ENCODE measurements around the gene CSN1S1.
"Not testable (repeated sequence)": the region's sequence is repeated elsewhere in the genome, so short reads cannot be mapped to it uniquely, and the experiment has no call there.

CSN1S1 gene, protein sequence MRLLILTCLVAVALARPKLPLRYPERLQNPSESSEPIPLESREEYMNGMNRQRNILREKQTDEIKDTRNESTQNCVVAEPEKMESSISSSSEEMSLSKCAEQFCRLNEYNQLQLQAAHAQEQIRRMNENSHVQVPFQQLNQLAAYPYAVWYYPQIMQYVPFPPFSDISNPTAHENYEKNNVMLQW

GRCh38 chr4:69930768-69931167 is at the start of gene CSN1S1:
Gene CSN1S1, plus strand, starts transcription at chr4:69931068. Its CDS starts 1,488 bp downstream, at chr4:69932556.
- no peak for DNase-seq

DNA sequence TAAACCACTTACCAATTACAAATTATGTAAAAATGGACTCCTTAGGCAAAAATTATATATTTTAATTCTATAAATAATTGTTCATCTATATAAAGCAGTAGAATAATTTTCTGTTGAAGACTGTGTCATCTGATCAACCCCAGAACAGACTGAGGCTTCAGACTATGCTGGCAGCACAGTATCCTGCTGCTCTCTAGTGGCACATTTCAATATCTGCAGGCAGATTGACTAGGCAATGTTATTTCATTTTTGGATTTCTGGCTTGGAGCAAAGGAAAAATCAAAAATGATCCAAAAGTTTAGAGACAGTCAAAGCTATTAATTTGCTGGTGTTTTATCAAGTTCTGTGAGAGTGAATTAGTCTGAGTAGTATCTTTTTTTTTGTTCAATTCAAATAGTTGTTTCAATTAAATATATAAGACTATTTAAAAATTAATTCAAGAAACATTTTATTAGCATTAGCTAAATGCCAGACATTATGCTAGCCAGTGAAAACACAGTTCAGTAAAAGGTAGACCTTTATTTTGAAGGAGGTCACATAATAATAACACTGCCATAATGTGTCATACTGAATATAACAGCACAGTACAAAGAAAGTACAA is 49.6 kb upstream of the CSN1S1 start:
- DNase-seq = peak; percentile 1 to 5

DNA sequence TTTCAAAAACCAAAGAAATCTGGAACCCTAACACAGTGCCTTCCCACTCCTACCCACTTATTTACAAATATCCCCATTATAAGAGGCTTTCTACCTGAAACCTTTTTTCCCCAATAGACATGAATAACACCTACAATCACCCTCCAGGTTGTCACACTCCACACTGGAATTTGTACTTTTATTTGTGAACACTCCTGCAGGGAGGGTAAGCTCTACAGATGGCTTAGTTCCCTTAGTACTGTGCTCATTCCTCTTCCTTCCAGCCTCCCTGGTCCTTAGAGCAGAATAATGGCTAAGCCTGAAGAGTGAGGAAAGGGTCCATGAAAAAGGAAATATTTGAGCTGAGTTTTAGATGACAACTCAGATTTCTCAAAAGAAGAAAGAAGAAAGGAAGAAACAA is 48.7 kb upstream of the CSN1S1 start:
- no peak for DNase-seq

DNA sequence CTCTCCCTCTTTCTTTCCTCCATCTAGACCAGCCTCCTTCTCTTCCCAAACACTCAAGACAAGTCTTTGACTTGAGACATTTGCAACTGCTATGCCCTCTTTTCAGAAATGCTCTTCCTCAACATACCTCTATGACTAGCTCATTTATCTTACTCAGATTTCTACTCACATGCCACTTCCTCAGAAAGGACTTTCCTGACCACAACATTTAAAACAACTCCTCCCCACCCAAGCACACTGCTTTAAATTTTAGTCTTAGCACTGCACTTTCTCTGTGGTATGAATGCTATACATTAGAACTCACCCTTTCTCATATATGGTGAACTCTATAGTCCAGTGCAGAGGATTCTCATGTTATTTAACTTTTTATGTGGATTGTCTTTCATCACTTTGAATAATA is 42.5 kb upstream of the CSN1S1 start:
- DNase-seq = no peak

- DNase-seq = no peak
Observed at GRCh38 chr4:69894186-69894585, 36.7 kb upstream of the CSN1S1 start.

GRCh38 chr4:69894721-69895120 is 36.1 kb upstream of the CSN1S1 start:
- no peak for DNase-seq

GRCh38 chr4:69896530-69897116 is 34.2 kb upstream of the CSN1S1 start:
- DNase-seq = no peak

- DNase-seq = no peak
Observed at GRCh38 chr4:69907151-69907550, 23.7 kb upstream of the CSN1S1 start.

DNA sequence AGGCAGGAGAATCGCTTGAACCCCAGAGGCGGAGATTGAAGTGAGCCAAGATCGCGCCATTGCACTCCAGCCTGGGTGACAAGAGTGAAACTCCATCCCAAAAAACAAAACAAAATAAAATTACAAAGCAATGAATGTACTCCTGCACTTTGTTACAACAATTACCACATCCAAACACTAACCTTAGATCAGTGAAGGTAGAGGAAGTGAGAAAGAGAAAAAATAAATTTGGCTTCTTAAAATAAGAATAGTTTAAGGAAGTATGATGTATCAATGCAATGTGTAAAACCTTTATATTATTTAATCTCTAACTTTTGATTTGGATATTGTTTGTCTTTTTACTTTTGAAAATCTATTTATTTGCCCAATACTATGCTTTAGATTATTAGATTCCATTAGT is 21.7 kb upstream of the CSN1S1 start:
- DNase-seq = no peak

- DNase-seq = no peak
Observed at GRCh38 chr4:69910016-69910782, 20.7 kb upstream of the CSN1S1 start.

- DNase-seq = no peak
Observed at GRCh38 chr4:69920874-69921273, 10.0 kb upstream of the CSN1S1 start.

GRCh38 chr4:69923782-69924410 is 7.0 kb upstream of the CSN1S1 start:
- not testable (repeated sequence) for DNase-seq

DNA sequence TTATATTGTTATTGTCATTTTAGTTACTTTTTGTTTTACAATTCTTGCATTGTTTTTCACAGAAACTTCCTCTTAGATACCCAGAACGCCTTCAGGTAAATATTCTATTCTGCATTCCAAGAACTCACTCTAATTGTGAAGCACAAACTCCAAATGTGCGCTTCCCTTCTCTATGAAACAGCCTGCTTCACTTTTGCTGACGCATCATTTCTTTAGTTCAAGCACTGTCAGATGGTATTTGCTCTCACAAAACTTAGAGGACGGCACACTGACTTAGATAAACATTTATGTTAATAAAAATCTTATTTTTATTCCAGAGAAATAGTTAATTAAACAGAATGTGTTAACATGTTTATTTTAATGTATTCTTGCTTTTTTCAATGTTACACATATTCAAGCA is 3.3 kb downstream of the CSN1S1 start:
- no peak for DNase-seq

- no peak for DNase-seq
Observed at GRCh38 chr4:69936566-69936965, 5.7 kb downstream of the CSN1S1 start.

DNA sequence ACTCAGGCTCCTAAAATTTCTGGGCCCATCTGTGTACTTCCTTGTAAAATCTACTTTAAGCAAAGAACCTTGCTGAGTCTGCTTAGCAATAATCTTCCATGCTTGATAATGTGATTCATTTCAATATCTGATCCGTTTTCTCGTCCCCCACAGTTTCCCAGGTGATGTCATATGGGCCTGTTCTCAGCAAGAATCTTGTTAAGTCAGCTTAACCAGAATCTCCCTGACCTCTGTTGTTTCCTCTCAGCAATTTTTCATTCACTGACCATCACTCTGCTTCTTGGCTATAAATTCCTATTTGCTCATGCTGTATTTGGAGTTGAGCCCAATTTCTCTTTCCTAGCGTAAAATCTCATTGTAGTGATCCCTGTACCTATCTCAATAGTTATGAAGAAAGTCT is 20.7 kb downstream of the CSN1S1 start:
- no peak for DNase-seq

GRCh38 chr4:69957209-69957608 is 26.3 kb downstream of the CSN1S1 start:
- no peak for DNase-seq

DNA sequence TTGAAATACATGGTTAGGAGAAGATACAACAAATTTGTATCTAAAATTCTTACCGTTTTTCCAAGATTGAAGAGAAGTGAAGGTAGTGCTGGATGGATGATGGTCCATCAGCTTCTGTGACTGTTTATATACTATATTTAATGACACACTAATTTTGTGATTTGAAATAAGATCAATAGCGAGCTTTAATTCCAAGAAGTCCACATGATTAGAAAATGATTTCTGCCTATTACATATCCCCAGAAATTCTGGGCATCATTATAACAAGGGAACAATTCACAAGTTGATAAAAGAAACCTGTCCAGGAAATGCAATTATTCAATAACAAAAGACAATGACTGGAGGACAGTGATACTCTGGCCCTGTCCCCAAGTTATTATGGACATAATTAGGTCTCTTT is 34.8 kb downstream of the CSN1S1 start, which contains the start of gene CSN2:
Gene CSN2, minus strand, starts transcription at position 101 of the 400 bp plus-strand sequence. CDS start 4,733 bp downstream, outside the sequence.
- DNase-seq = no peak

- no peak for DNase-seq
Observed at GRCh38 chr4:69970071-69970470, 39.2 kb downstream of the CSN1S1 start.

DNA sequence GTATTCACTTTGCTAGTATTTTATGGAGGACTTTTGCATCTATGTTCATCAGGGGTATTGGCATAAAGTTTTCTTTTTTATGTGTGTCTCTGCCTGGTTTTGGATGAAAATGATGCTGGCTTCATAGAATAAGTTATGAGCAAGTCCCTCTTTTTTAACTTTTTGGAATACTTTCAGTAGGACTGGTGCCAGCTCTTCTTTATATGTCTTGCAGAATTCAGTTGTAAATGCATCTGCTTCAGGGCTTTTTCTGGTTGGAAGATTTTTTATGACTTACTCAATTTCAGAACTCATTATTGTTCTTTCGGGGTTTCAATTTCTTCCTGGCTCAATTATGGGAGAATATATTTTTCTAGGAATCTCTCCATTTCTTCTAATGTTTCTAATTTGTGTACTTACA is 43.8 kb downstream of the CSN1S1 start:
- DNase-seq = no peak

- no peak for DNase-seq
Observed at GRCh38 chr4:69977582-69977981, 46.7 kb downstream of the CSN1S1 start.

DNA sequence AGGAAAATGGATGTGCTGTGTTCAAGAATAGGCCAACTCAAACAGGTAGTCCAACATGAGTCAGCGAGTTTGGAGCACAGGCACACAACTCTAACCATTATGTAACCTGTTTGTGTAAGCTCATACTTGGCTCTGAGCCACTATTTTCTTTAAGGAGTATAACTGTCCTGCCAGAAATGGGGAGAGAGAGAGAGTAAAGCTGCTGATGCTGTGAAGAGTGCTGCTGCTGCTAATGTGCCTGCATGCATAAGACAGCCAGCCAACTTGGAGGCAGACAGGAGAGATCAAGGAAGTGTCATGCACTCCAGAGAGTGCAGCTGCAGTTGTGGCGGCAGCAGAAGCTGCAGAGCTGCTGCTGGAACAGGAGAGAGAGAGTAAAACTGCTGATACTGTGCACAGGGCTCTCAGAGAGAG is 53.2 kb downstream of the CSN1S1 start:
- DNase-seq = no peak

DNA sequence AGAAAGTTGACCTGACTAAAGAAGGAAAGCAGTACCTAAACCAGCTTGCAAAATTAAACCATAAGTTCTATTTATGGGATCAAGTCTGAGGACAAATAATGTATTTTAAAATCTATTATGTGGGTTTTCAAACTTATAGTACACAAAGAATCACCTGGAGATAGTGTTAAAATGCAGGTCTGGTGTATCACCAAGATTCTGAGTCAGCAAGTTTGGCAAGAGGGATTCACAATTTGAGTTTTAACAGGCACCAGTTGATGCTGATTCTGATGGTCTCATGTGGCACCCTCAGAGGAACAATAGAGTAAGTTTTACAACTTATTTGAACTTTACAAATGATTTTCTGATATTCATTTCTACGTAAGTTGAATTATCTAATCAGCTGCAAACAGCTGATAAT is 55.8 kb downstream of the CSN1S1 start:
- no peak for DNase-seq

- no peak for DNase-seq
Observed at GRCh38 chr4:69991016-69991415, 60.1 kb downstream of the CSN1S1 start.
